ENCODE results near the gene QPRT.
"Not testable (repeated sequence)": the region's sequence is repeated elsewhere in the genome, so short reads cannot be mapped to it uniquely, and the experiment has no call there.

DNA sequence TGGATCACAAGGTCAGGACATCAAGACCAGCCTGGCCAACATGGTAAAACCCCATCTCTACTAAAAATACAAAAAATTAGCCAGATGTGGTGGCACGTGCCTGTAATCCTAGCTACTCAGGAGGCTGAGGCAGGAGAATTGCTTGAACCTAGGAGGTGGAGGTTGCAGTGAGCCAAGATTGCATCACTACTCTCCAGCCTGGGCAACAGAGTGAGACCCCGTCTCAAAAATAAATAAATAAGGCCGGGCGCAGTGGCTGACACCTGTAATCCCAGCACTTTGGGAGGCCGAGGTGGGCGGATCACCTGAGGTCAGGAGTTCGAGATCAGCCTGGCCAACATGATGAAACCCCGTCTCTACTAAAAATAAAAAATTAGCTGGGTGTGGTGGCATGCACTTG lies 40.2 kb upstream of the QPRT start:
- TF ChIP-seq ARNT (IDR thresholded peaks at IDR 0.05); L3MBTL2 (conservative IDR thresholded peaks at IDR 0.05); ELF4 (IDR thresholded peaks at IDR 0.05); TARDBP (IDR thresholded peaks at IDR 0.05); SUZ12 (IDR thresholded peaks at IDR 0.05): not testable (repeated sequence)
